ENCODE data around the gene HEATR5A.
A peak's percentile ranks its signal among the peaks of the same experiment; 100 is the strongest.
"Not testable (repeated sequence)": the region's sequence is repeated elsewhere in the genome, so short reads cannot be mapped to it uniquely, and the experiment has no call there.

HEATR5A gene

GRCh38 chr14:31286456-31287293, 133.7 kb downstream of the HEATR5A start:
- FAIRE-seq: no peak
- no peak for DNase-seq (ENCODE audit: low spot score)

DNA sequence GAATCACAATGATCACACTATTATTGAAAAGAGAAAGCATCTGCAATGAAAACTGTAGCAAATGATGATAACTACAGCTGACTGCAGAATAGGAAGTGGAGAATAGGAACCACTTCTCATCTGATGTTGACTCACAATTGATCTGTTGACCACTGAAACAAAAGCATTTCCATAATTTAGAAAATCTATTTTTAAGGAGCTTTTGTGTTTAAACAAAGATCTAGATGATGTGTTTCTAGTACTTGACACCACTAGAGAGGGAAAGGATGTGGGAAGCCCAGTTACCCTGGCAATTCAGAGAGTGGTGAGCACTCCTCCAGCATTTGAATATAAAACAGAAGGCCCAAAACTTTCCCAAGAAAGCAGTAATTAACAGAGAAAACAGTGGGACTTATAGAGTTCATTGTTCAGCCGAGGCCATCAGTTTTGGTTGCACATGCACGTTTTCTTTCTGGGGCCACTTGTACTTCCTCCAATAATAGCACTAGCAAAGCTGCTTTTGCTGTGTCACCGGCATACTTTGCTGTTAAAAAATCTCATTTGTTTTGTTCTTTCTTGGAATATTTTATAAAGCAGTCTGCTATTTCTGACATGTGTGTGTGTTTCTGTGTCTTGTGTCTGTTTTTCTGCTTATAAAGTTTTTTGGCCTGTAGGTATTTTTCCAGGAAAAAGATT, 136.6 kb downstream of the HEATR5A start:
- no peak for FAIRE-seq

DNA sequence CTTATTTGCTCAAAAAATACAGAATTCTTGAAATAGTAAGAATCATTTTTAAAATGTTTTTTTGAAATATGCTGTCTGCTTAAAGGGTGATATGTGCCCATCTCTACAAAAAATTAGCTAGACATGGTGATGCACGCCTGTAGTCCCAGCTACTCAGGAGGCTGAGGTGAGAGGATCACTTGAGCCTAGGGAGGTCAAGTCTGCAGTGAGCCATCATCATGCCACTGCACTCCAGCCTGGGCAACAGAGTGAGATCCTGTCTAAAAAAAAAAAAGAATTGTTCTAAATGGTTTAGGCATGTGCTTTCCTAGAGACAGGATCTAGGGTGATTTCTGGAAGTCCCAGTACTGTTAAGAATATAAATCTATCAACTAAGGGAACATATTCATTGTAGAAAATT, 137.2 kb downstream of the HEATR5A start:
- no peak for FAIRE-seq
- no peak for DNase-seq (ENCODE audit: low spot score)

More for the DNA sequence above, 136.6 kb downstream of the HEATR5A start:
- DNase-seq (ENCODE audit: low spot score): no peak

- no peak for FAIRE-seq
- no peak for DNase-seq (ENCODE audit: low spot score)
Observed at GRCh38 chr14:31280871-31281220, 139.5 kb downstream of the HEATR5A start.

DNA sequence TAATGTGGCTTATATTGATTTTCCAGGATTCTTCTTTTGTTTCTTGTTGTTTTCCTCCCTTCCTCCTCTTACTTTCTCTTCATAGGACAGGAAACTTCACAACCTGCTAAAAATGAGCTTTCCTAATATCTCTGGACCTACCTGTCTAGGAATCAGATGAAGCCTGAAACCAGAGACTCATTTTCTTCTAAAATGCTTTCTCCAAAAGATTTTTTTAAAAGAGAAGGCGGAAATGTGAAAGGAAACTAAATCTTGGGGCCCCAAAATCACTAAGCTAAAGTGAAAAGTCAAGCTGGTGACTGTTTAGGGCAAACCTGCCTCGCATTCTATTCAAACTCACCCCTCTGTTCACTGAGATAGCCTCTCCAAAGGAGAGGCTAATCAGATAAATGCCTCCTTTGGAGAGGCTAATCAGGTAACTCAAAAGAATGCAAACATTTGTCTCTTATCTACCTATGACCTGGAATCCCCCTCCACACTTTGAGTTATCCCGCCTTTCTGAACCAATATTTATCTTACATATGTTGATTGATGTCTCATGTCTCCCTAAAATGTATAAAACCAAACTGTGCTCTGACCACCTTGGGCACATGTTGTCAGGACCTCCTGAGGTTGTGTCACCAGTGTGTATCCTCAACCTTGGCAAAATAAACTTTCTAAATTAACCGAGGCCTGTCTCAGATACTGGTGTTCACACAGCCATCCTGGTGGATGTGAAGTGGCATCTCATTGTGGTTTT, 140.0 kb downstream of the HEATR5A start:
- DNase-seq (ENCODE audit: low spot score) (no peak), FAIRE-seq (no peak)

GRCh38 chr14:31278883-31279282, 141.5 kb downstream of the HEATR5A start:
- DNase-seq (ENCODE audit: low spot score) (no peak), FAIRE-seq (no peak)

DNA sequence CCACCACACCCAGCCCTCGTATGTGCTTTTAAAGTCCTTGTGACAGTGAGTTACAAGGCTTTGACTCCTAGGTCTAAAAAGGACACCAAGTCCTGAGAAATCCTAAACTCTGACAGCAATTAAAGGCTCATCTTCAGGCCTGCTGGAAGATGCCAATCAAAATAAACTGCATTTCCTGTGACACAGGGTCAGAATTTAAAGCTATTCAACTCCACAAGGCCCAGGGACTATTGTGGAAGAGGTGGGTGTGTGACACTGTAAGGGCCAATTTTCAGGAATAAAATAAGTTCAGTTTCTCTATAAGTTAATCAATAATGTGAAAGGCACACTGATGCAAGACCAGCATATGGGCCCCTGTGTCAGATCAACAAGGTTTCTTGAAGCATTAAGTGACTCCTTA, 143.3 kb downstream of the HEATR5A start:
- DNase-seq (ENCODE audit: low spot score) (no peak), FAIRE-seq (no peak)

GRCh38 chr14:31276417-31276816, 143.9 kb downstream of the HEATR5A start:
- FAIRE-seq; DNase-seq (ENCODE audit: low spot score): not testable (repeated sequence)

GRCh38 chr14:31275731-31276130, 144.6 kb downstream of the HEATR5A start:
- FAIRE-seq (no peak), DNase-seq (ENCODE audit: low spot score) (no peak)

- FAIRE-seq: no peak
Observed at GRCh38 chr14:31271648-31272047, 148.7 kb downstream of the HEATR5A start.

GRCh38 chr14:31270196-31270772, 150.1 kb downstream of the HEATR5A start:
- no peak for FAIRE-seq

More at GRCh38 chr14:31271648-31272047, 148.7 kb downstream of the HEATR5A start:
- no peak for DNase-seq (ENCODE audit: low spot score)

GRCh38 chr14:31269634-31270195, 150.6 kb downstream of the HEATR5A start:
- FAIRE-seq (no peak), DNase-seq (ENCODE audit: low spot score) (no peak)

More at GRCh38 chr14:31270196-31270772, 150.1 kb downstream of the HEATR5A start:
- no peak for DNase-seq (ENCODE audit: low spot score)

DNA sequence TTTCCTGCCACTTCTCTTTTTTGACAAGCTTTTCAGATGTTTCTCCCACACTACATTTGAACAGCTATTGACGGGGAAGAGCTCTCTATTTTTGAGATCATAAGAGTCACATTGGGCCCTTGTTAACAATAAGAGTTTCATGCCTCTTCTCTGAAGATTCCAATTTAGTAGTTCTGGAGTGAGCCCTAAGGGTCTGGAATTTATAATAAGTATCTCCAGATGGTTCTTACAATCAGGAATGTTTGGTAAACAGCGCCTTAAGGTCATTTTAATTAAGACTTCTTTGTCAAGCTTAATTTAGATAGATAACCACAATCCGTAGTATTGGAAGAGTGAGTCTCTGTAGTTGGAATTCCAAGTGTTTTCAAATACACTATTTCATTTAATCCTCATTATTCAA, 152.1 kb downstream of the HEATR5A start:
- DNase-seq (ENCODE audit: low spot score) (no peak), FAIRE-seq (no peak)

- DNase-seq (ENCODE audit: low spot score): no peak
- FAIRE-seq: no peak
Observed at GRCh38 chr14:31266437-31267331, 153.7 kb downstream of the HEATR5A start.

DNA sequence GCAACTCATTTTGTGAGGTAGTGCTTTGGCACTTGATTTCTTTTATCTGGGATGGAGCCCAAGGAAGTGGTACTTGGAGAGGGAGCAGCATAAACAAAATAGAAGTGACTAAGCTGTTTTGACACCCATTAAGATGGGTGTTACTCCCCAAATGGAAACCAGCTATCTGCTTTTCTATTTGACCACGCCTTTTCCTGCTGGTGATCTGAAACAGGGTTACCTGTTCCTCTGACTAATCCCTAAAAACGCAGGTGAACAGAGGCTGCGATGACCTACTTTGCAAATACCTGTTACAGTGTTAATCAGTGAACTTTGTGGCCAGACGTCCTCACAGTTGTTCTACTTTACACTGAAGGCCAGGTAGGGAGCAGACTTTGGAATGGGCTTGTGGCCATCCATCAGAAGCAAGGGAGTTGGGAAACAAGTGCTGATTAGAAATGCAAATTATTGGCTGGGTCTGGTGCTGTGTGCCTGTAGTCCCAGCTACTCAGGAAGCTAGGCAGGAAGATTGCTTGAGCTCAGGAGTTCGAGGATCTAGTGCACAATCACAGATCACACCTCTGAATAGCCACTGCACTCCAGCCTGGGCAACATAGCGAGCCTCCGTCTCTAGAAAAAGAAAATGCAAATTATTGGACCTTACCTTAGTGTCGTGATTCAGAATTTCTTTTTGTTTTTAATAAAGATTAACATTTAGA, 154.5 kb downstream of the HEATR5A start:
- FAIRE-seq: no peak

DNA sequence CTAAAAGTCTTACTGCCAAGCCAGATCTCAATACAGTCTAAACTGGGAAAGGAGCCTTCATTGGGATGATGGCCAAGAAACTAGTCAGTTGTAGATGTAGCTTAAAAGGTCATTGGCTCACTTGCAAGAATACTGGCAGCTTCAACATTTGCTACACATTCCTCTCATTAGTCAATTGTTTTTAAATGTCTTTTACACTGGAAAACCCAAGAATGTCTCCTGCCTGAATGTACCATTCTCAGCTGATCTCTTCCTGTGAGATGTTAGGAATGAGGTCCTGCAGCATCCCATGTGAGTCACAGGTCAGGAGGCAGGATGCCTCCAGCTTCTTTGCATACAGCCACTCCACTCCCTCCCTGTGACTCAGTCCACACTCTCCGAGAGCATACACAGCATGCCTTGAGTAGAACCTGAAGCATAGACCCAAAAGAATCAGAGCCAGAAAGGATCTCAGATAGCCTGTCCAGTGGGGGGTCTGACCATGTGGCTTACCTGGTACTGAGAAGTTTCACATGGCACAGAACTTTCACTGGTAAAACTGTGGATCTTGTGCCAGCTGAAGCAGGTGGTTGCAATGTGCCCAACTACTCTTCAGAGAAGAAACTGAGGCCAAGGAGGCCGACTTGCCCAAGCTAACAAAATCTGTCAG, 156.7 kb downstream of the HEATR5A start:
- DNase-seq (ENCODE audit: low spot score) (peak; percentile 78), FAIRE-seq (peak; percentile 49)

More for the DNA sequence above, 154.5 kb downstream of the HEATR5A start:
- no peak for DNase-seq (ENCODE audit: low spot score)

DNA sequence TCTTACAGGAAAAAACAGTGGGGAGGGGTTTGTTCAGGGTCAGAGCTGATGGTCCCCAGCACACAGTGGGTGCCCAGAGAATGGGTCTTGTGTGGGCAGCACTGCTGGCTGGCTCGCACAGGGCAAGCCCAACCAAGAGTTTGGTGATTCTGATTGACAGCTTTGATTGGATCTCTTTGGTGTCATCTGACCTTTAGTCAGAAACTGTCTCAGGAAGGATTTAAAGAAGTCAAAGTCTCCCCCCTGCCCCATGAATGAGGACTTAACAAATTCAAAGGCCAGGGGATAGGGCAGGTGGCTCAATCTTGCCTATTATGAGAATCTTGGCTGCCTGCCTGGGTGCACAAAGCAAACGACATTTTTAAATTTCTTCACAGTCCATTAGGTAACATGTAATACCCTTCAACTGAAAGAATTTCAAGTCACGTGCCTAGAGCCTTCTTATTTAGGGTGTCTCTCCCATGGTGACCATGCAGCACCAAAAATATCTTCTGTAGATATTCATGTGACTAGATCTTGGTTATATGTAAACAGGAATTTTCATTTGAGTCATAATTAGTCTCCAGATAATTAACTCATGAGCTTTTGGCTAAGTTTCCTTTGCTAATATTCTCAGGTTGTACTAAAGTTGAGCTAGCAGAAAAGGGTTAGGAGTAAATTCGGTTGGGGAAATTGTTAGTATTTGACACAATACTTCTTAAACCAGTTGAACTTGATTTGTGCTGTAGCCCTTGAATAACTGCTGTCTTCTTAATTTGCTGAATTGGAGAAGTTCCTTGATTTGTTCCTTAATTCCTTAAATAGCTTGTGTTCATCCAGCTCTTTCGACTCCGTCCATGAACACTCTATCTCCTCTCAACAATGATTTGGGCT, 158.3 kb downstream of the HEATR5A start:
- DNase-seq (ENCODE audit: low spot score) (peak; percentile 34), FAIRE-seq (no peak)

- DNase-seq (ENCODE audit: low spot score) (no peak), FAIRE-seq (no peak)
Observed at GRCh38 chr14:31261523-31261858, 158.9 kb downstream of the HEATR5A start.
